HCT116 (cell line): ENCODE measurements around the gene TEKT5. TPM values are rescaled to one million over a fixed set of nuclear protein-coding genes. Genes with fewer than 3 reads are reported as not detected.

Experiments
- ATAC-seq: fragments of 200-7000 bp; cut with Tn5 transposase; 2 replicates; pipeline ENCODE4 v1.9.1; 2020; ENCODE audit warnings: mild to moderate bottlenecking, moderate library complexity
- BruUV-seq: library from RNA; stranded (reverse); fragments of 400-500 nt; replicated peaks from 2 replicates; lab custom pipeline; 2021; lab: Mats Ljungman, UMichigan
- CTCF ChIA-PET: fragments of 300-600 bp; sonication (Branson Sonifier 250); formaldehyde crosslinking; loops from one replicate; lab custom pipeline; 2021; ENCODE audit warnings: antibody characterized with exemption; lab: Charles Lee
- POLR2A ChIA-PET: fragments of 300-600, 350-600 bp; sonication (Branson Sonifier 250); formaldehyde crosslinking; loops from one replicate; lab custom pipeline; 2021; ENCODE audit warnings: antibody characterized with exemption; lab: Charles Lee
- RAD21 ChIA-PET, 2 experiments: fragments of 300-600 bp; sonication (Branson Sonifier 250); formaldehyde crosslinking; loops; one replicate each; lab custom pipeline; 2023; ENCODE audit warnings: low total read pairs in 2 of 2; ENCODE audit not compliant: uncharacterized antibody in 2 of 2, unreplicated experiment in 2 of 2, low non-redundant PET in 1 of 2; lab: Charles Lee
- DNase-seq: peaks from one replicate; pipeline ENCODE4 v3.0.0-alpha.2; 2010; ENCODE audit warnings: low read depth, low spot score
- H2AFZ ChIP-seq: fragments of 200-600 bp; shearing (Covaris generic), sonication (generic); 2 replicates; pipeline ENCODE4 v1.6.1; 2017; ENCODE audit warnings: low read depth, mixed run types, mixed read lengths, antibody characterized with exemption, low read length; ENCODE audit not compliant: poor library complexity, severe bottlenecking
- H3K27ac ChIP-seq: 2 replicates; pipeline ENCODE4 v1.5.1; 2012; ENCODE audit warnings: low read depth, low read length
- H3K27me3 ChIP-seq: fragments of 200-600 bp; sonication (generic); 2 replicates; pipeline ENCODE4 v1.6.1; 2016; ENCODE audit warnings: mixed run types, low read length, mixed read lengths; ENCODE audit not compliant: insufficient read depth
- H3K36me3 ChIP-seq, 2 experiments: fragments of 200-500 bp in 1 of 2; fragments of 200-600 bp in 1 of 2; sonication (Bioruptor generic) in 1 of 2; sonication (generic) in 1 of 2; 2 replicates each; pipeline versions ENCODE4 v1.5.1 to v1.6.1; 2014 to 2016; ENCODE audit warnings: low read length in 2 of 2, inconsistent platforms in 1 of 2, mixed read lengths in 1 of 2, mixed run types in 1 of 2; ENCODE audit not compliant: insufficient read depth in 2 of 2, control insufficient read depth in 1 of 2
- H3K4me1 ChIP-seq, 2 experiments: fragments of 200-600 bp in 1 of 2; sonication (generic) in 1 of 2; 2 replicates each; pipeline versions ENCODE4 v1.5.1 to v1.6.1; 2012 to 2017; ENCODE audit warnings: low read length in 2 of 2, inconsistent platforms in 1 of 2, mild to moderate bottlenecking in 1 of 2, mixed read lengths in 1 of 2, mixed run types in 1 of 2, moderate library complexity in 1 of 2; ENCODE audit not compliant: insufficient read depth in 2 of 2, control insufficient read depth in 1 of 2
- H3K4me2 ChIP-seq: fragments of 200-600 bp; sonication (generic); 2 replicates; pipeline ENCODE4 v1.6.1; 2017; ENCODE audit warnings: mixed run types, low read length, mixed read lengths
- H3K4me3 ChIP-seq, 2 experiments: fragments of 200-600 bp in 1 of 2; sonication (generic) in 1 of 2; replicated peaks in 1 of 2; 2 replicates each; pipeline ENCODE4 v1.5.1; 2011 to 2016; ENCODE audit warnings: low read length in 2 of 2, control low read depth in 1 of 2, low read depth in 1 of 2, mild to moderate bottlenecking in 1 of 2, mixed read lengths in 1 of 2, mixed run types in 1 of 2
- H3K79me2 ChIP-seq: fragments of 200-600 bp; sonication (generic); 2 replicates; pipeline ENCODE4 v1.6.1; 2017; ENCODE audit warnings: mild to moderate bottlenecking, mixed run types, low read length, moderate library complexity, mixed read lengths; ENCODE audit not compliant: insufficient read depth
- H3K9ac ChIP-seq: fragments of 200-600 bp; sonication (generic); 2 replicates; pipeline ENCODE4 v1.6.1; 2016; ENCODE audit warnings: low read length, mixed read lengths
- H3K9me2 ChIP-seq: fragments of 200-600 bp; sonication (generic), shearing (Covaris generic); 2 replicates; pipeline ENCODE4 v1.6.1; 2017; ENCODE audit warnings: mixed run types, mild to moderate bottlenecking, moderate library complexity; ENCODE audit not compliant: insufficient read depth
- H3K9me3 ChIP-seq, 2 experiments: fragments of 200-500 bp in 1 of 2; fragments of 200-600 bp in 1 of 2; sonication (Bioruptor generic) in 1 of 2; sonication (generic) in 1 of 2; 2 replicates each; pipeline ENCODE4 v1.6.1; 2014 to 2017; ENCODE audit warnings: low read length in 2 of 2, mixed read lengths in 2 of 2, inconsistent platforms in 1 of 2, low read depth in 1 of 2, mild to moderate bottlenecking in 1 of 2, mixed run types in 1 of 2, moderate library complexity in 1 of 2; ENCODE audit not compliant: control insufficient read depth in 1 of 2, insufficient read depth in 1 of 2
- H4K20me1 ChIP-seq: fragments of 200-600 bp; sonication (generic), shearing (Covaris generic); 2 replicates; pipeline ENCODE4 v1.6.1; 2017; ENCODE audit warnings: mixed run types, mild to moderate bottlenecking, moderate library complexity; ENCODE audit not compliant: insufficient read depth
- CEBPB ChIP-seq: IDR thresholded peaks from 2 replicates; pipeline ENCODE4 v1.6.1; 2012; ENCODE audit warnings: low read depth
- ELF1 ChIP-seq: IDR thresholded peaks from 2 replicates; pipeline ENCODE4 v1.6.1; 2012; ENCODE audit warnings: low read depth, borderline replicate concordance
- EZH2 ChIP-seq: fragments of 200-600 bp; sonication (generic); IDR thresholded peaks from 2 replicates; pipeline ENCODE4 v1.6.1; 2017; ENCODE audit warnings: antibody characterized with exemption, mixed run types
- FOSL1 ChIP-seq: IDR thresholded peaks from 2 replicates; pipeline ENCODE4 v1.6.1; 2012; ENCODE audit warnings: low read depth
- MAX ChIP-seq: IDR thresholded peaks from 2 replicates; pipeline ENCODE4 v1.6.1; 2012
- POLR2AphosphoS5 ChIP-seq: IDR thresholded peaks from 2 replicates; pipeline ENCODE4 v1.6.1; 2011; ENCODE audit warnings: mild to moderate bottlenecking, low read depth, low read length, moderate library complexity
- RAD21 ChIP-seq: IDR thresholded peaks from 2 replicates; pipeline ENCODE4 v1.6.1; 2012; ENCODE audit warnings: low read depth, mild to moderate bottlenecking
- TCF7L2 ChIP-seq: IDR thresholded peaks from 2 replicates; pipeline ENCODE4 v1.7.0; 2011; ENCODE audit warnings: borderline replicate concordance, inconsistent platforms; ENCODE audit not compliant: insufficient read depth, insufficient read length; ENCODE audit errors: extremely low read depth
- YY1 ChIP-seq: IDR thresholded peaks from 2 replicates; pipeline ENCODE4 v1.6.1; 2011; ENCODE audit warnings: low read length, low read depth, moderate library complexity, mild to moderate bottlenecking; ENCODE audit not compliant: insufficient replicate concordance; ENCODE audit errors: extremely low read depth
- ZNF274 ChIP-seq: fragments of 200-500 bp; sonication (Bioruptor generic); IDR thresholded peaks from 2 replicates; pipeline ENCODE4 v1.6.1; 2014; ENCODE audit warnings: mild to moderate bottlenecking, low read depth, low read length, inconsistent platforms
- intact Hi-C: fragments of 100-400 bp; cut with micrococcal nuclease; formaldehyde crosslinking; loops from 2 replicates; pipeline ENCODE4 v1.10.0; 2022
- total RNA-seq: library from RNA; stranded (reverse); gene quantifications from one replicate; pipeline ENCODE4 v1.2.1, GENCODE V29; 2021; ENCODE audit not compliant: unreplicated experiment
- TF ChIP-seq, protein P1 (sequence below), 3 experiments: fragments of 200-600 bp in 1 of 3; sonication (generic) in 1 of 3; IDR thresholded peaks in 2 of 3; conservative IDR thresholded peaks in 1 of 3; 2 replicates each; pipeline ENCODE4 v1.5.1; 2012 to 2017; ENCODE audit warnings: low read depth in 2 of 3, low read length in 2 of 3, antibody characterized with exemption in 1 of 3, borderline replicate concordance in 1 of 3, control low read depth in 1 of 3, mild to moderate bottlenecking in 1 of 3, mixed read lengths in 1 of 3, mixed run types in 1 of 3, moderate library complexity in 1 of 3; ENCODE audit not compliant: insufficient read depth in 1 of 3
- TF ChIP-seq, protein P2 (sequence below): IDR thresholded peaks from 2 replicates; pipeline ENCODE4 v1.6.1; 2011; ENCODE audit warnings: mild to moderate bottlenecking, low read length, moderate library complexity; ENCODE audit not compliant: insufficient replicate concordance; ENCODE audit errors: extremely low read depth
- TF ChIP-seq, protein P3 (sequence below): IDR thresholded peaks from 2 replicates; pipeline ENCODE4 v1.6.1; 2012

Gene TEKT5
- total RNA-seq, 1 experiment from 2014 or later = 0.37 TPM

- H3K27ac ChIP-seq = no peak overlapping the region
- POLR2A ChIA-PET = no interaction called here
- no peak for ATAC-seq
- H3K79me2 ChIP-seq = no peaks in the 10 kb centered on the region
- intact Hi-C loops = loop anchor here (2.0 kb wide), 1 partner anchor 57 kb away; no protein-coding TSS in a partner anchor
- DNase-seq = no peak
- no peaks in the 10 kb centered on the region for H4K20me1 ChIP-seq
- CTCF ChIA-PET = no interaction called here
- no peak overlapping the region for H3K9ac ChIP-seq
- H3K4me2 ChIP-seq = no peak overlapping the region
- TF ChIP-seq ELF1 (no peak), FOSL1 (no peak), MAX (no peak), YY1 (no peak), ZNF274 (no peak), TCF7L2 (no peak), POLR2AphosphoS5 (no peak), CEBPB (no peak), RAD21 (no peak), EZH2 (no peak)
- TF ChIP-seq, protein P1, sequence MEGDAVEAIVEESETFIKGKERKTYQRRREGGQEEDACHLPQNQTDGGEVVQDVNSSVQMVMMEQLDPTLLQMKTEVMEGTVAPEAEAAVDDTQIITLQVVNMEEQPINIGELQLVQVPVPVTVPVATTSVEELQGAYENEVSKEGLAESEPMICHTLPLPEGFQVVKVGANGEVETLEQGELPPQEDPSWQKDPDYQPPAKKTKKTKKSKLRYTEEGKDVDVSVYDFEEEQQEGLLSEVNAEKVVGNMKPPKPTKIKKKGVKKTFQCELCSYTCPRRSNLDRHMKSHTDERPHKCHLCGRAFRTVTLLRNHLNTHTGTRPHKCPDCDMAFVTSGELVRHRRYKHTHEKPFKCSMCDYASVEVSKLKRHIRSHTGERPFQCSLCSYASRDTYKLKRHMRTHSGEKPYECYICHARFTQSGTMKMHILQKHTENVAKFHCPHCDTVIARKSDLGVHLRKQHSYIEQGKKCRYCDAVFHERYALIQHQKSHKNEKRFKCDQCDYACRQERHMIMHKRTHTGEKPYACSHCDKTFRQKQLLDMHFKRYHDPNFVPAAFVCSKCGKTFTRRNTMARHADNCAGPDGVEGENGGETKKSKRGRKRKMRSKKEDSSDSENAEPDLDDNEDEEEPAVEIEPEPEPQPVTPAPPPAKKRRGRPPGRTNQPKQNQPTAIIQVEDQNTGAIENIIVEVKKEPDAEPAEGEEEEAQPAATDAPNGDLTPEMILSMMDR (IDR thresholded peaks at IDR 0.05 in 2 of 3, conservative IDR thresholded peaks at IDR 0.05 in 1 of 3; ENCODE audit: borderline replicate concordance in 1 of 3, insufficient read depth in 1 of 3, low read depth in 2 of 3, low read length in 2 of 3) = no peak
- TF ChIP-seq, protein P2, sequence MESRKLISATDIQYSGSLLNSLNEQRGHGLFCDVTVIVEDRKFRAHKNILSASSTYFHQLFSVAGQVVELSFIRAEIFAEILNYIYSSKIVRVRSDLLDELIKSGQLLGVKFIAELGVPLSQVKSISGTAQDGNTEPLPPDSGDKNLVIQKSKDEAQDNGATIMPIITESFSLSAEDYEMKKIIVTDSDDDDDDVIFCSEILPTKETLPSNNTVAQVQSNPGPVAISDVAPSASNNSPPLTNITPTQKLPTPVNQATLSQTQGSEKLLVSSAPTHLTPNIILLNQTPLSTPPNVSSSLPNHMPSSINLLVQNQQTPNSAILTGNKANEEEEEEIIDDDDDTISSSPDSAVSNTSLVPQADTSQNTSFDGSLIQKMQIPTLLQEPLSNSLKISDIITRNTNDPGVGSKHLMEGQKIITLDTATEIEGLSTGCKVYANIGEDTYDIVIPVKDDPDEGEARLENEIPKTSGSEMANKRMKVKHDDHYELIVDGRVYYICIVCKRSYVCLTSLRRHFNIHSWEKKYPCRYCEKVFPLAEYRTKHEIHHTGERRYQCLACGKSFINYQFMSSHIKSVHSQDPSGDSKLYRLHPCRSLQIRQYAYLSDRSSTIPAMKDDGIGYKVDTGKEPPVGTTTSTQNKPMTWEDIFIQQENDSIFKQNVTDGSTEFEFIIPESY = no peak
- TF ChIP-seq, protein P3, sequence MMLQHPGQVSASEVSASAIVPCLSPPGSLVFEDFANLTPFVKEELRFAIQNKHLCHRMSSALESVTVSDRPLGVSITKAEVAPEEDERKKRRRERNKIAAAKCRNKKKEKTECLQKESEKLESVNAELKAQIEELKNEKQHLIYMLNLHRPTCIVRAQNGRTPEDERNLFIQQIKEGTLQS = no peak
- BruUV-seq = no TSS peak
- H3K4me1 ChIP-seq = no peaks in the 10 kb centered on the region
- no peak overlapping the region for H2AFZ ChIP-seq
- H3K4me3 ChIP-seq = no peak overlapping the region
- no peaks in the 10 kb centered on the region for H3K27me3 ChIP-seq
- no peaks in the 10 kb centered on the region for H3K9me3 ChIP-seq
- H3K9me2 ChIP-seq = no peaks in the 10 kb centered on the region
- RAD21 ChIA-PET = no interaction called here
- no peaks in the 10 kb centered on the region for H3K36me3 ChIP-seq
Observed at GRCh38 chr16:10671729-10672128, 23.0 kb downstream of the TEKT5 start.
